GM12875 (cell line): ENCODE data around the gene MAPKAPK2.

ENCODE experiments used
- H3K4me3 ChIP-seq: one replicate; pipeline ENCODE4 v1.5.1; 2011; ENCODE audit warnings: low read depth, low read length, control low read depth
- CTCF ChIP-seq: IDR thresholded peaks from 2 replicates; pipeline ENCODE4 v1.5.1; 2011; ENCODE audit warnings: low read depth, mild to moderate bottlenecking, control low read depth, inconsistent platforms, low read length, moderate library complexity, borderline replicate concordance; ENCODE audit not compliant: insufficient read depth

MAPKAPK2 gene

DNA sequence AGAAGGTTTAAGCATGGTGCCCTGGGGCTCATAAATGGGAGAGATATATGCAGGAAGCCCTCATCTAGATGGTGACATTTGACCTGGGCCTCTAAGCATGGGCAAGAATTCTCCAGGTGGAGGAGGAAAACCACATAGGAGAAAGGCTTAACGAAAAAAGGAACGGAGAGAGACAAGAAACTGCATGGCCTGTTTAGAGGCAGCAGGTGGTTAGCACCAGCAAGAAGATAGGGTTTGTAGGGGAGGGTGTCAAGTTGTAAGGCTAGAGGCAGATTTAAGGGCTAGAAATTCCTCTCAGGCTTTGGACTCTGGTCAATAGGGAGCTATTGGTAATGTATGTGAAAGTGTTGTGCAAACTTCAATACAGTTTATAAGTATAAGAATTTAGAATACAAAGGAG is 8.2 kb upstream of the MAPKAPK2 start:
- no peak for TF ChIP-seq CTCF
- H3K4me3 ChIP-seq: no peak overlapping the region

DNA sequence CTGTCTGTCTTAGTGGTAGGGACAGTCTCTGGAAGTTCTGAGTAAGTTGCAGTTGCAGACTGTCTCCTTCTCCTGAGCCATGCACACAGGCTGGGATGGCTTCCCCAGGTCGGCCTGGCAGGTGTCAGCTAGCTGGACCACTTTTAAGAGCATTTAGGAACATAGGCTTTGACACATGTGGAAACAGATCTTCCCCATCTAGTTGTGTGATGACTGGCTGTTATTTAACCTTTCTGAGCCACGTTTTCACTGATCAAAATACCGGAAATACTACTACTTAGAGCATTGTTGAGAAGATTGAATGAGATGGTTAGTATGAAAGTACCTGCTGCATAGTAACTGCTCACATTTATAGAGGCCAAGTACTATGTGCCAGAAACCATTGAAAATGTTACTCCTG is 6.2 kb upstream of the MAPKAPK2 start:
- H3K4me3 ChIP-seq: no peak overlapping the region
- TF ChIP-seq CTCF: no peak

DNA sequence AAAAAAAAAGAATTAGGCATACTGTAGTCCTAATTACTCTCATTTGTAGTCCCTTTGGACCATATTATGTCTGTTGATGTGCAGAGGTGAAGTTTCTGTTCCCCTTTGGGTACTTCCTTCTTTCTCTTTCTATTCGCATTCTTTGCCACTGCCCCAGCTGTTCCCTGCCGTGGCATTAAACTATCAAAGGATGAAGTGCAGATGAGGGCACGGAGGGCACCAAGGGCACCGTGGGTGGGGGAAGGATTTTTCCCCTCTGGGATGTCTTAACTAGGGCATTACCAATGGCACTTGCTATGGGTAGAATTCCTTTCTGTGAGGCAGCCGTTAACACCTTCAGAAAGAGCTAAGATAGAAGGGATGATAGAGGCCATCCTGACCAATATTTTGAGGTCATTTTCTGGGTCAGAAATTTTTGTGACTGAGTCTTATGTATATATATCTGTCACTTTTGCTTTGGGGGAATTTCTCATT is 4.9 kb upstream of the MAPKAPK2 start:
- no peak for TF ChIP-seq CTCF
- H3K4me3 ChIP-seq: no peak overlapping the region

GRCh38 chr1:206680279-206680678 is 4.4 kb upstream of the MAPKAPK2 start:
- TF ChIP-seq CTCF: no peak
- H3K4me3 ChIP-seq: no peak overlapping the region

GRCh38 chr1:206681359-206681758 is 3.3 kb upstream of the MAPKAPK2 start:
- H3K4me3 ChIP-seq: no peak overlapping the region
- no peak for TF ChIP-seq CTCF

- no peak overlapping the region for H3K4me3 ChIP-seq
- TF ChIP-seq CTCF: no peak
These were observed 2.6 kb upstream of the MAPKAPK2 start for GRCh38 chr1:206682111-206682510.

DNA sequence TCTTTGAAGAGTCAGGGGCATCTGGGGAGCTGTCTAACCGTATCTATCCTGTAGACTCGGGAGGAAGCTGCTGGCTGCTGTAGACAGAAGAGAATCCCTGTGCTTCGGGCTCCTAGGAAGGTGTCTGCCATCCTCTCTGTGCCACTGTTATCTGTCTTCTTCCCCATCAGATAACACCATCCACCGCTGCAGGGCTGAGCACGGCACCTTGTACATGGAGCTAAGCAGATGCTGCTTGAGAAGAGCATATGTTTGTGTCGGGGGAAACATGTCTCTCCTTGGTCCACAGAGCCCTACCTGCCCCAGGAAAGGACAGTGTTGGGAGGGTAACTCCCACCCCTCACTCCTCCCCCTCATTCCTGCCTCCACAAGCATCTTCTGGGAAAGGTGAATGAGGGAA is 1.4 kb upstream of the MAPKAPK2 start:
- no peak overlapping the region for H3K4me3 ChIP-seq
- no peak for TF ChIP-seq CTCF
